Brain microvascular endothelial cell (primary cell): Measurements from ENCODE around the gene IQCH.

ENCODE experiments used
- DNase-seq: peaks from one replicate; pipeline ENCODE4 v3.0.0-alpha.2; 2020
- H3K27ac ChIP-seq: fragments of 250-450 bp; sonication (Bioruptor Pico); 2 replicates; pipeline ENCODE4 v1.5.1; 2020; ENCODE audit warnings: mild to moderate bottlenecking, moderate library complexity
- H3K27me3 ChIP-seq: fragments of 250-450 bp; sonication (Bioruptor Pico); replicated peaks from 2 replicates; pipeline ENCODE4 v1.5.1; 2020; ENCODE audit warnings: mild to moderate bottlenecking
- H3K36me3 ChIP-seq: fragments of 250-450 bp; sonication (Bioruptor Pico); replicated peaks from 2 replicates; pipeline ENCODE4 v1.5.1; 2020; ENCODE audit warnings: mild to moderate bottlenecking
- H3K4me3 ChIP-seq: 2 replicates; pipeline ENCODE4 v1.5.1; 2011; ENCODE audit warnings: low read depth, mild to moderate bottlenecking, control low read depth, low read length, moderate library complexity
- CTCF ChIP-seq: IDR thresholded peaks from 2 replicates; pipeline ENCODE4 v1.5.1; 2011; ENCODE audit warnings: low read depth, mild to moderate bottlenecking, moderate library complexity, low read length, control low read depth, inconsistent platforms; ENCODE audit errors: missing control alignments
- in situ Hi-C: cut with HindIII; loops from 2 replicates; pipeline ENCODE4 v1.10.0; 2017; ENCODE audit warnings: low sequenced_read_pairs, low pct_ligation_motif_present

Gene IQCH

GRCh38 chr15:67501177-67501835, 246.7 kb downstream of the IQCH start:
- H3K27ac ChIP-seq: no peak overlapping the region
- no peaks in the 10 kb centered on the region for H3K36me3 ChIP-seq
- no peaks in the 10 kb centered on the region for H3K27me3 ChIP-seq
- peak; percentile 37 for TF ChIP-seq CTCF
- no peak overlapping the region for H3K4me3 ChIP-seq
- DNase-seq: no peak
- in situ Hi-C loops: no loop called here

DNA sequence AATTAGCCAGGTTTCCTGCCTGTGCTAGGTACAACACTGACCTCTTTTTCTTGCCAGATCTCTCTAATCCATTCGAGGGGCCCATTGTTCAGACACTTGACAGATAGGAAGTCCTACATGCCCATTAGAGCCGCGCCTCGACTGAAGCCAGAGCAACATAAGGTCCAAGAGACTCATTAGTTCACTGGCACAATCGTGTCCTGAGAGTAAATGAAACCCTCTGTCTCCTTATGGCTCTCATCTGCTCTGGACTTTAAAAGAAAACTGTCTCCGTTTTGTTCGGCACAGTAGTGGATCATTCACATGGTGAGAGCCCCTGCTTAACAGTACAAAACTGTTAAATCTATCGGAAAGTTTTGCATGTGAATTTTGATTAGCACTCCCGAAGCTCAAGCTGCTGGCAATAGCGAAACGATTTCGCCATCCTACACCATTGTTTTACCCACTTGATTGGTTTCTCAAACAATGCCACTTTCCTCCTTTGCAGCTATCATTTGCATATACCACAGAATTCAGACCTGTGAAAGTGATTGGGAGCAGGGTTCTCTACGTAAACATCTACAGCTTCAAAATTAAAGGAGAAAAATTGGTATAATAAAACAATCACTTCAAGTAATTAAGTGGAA, 247.4 kb downstream of the IQCH start:
- in situ Hi-C loops: no loop called here
- Histone ChIP-seq H3K27ac (no peak overlapping the region), H3K4me3 (no peak overlapping the region), H3K36me3 (no peaks in the 10 kb centered on the region), H3K27me3 (no peaks in the 10 kb centered on the region)
- no peak for DNase-seq
- no peak for TF ChIP-seq CTCF

GRCh38 chr15:67504056-67504455, 249.5 kb downstream of the IQCH start:
- no peak overlapping the region for H3K27ac ChIP-seq
- DNase-seq: no peak
- no peak overlapping the region for H3K4me3 ChIP-seq
- no peaks in the 10 kb centered on the region for H3K27me3 ChIP-seq
- TF ChIP-seq CTCF: no peak
- H3K36me3 ChIP-seq: no peaks in the 10 kb centered on the region
- in situ Hi-C loops: no loop called here

DNA sequence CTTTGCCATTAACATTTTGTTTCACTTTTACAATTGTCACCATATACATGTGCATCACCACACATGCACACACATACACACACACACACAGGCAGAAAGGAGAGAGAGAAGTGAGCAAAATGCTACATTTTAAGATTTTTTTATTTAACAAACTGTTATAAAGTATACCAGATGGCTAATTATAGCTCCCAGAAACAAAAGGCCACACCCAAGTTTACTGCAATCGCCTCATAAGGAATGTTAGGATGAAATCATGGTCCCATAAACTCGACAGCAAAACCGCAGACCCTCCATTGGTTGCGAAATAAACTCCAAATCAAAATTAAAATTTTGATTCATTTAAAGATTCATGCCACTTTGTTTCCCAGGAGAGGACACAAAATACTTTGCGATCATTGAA, 250.2 kb downstream of the IQCH start:
- Histone ChIP-seq H3K27me3 (no peaks in the 10 kb centered on the region), H3K27ac (no peak overlapping the region), H3K4me3 (no peak overlapping the region), H3K36me3 (no peaks in the 10 kb centered on the region)
- TF ChIP-seq CTCF: no peak
- DNase-seq: no peak
- in situ Hi-C loops: no loop called here

DNA sequence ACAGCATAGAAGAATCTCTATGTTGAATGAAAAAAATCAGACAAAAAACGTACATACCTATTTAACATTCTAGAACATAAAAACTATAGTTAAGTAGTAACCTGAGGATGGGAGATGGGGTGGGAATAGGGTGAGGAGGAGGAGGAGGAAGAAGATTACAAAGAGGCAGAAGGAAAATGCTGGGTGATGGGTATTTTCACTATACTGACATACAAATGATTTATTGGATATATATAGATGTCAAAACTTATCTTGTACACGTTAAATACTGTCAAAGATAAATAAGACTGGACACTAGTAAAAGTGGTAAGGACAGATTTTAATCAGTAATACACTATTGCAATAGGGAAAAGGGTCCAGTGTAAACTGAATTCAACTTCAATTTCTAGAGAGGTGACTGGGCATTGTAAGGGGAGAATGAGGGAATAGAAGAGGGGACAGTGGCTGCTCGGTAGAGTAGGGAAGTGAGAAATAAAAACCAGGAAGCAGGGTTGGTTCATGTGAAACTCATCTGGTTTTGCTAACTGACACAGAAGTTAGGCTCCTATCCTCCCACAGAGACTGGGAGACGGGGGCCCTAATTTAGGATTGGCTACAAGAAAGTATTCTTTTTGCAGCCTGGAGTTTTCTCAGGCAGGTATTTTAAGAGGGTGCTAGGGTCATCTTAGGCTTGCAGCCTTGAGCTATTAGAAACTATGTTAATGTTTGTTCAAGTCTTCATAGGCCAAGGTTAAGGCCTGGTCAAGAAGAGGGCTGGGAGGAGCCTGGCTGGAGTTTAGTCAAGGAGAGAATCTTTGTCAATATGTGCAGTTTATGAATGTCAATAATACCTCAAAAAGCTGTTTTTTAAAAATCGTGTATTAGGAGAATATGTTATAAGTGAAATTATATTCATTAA, 251.3 kb downstream of the IQCH start:
- in situ Hi-C loops: no loop called here
- Histone ChIP-seq H3K36me3 (no peaks in the 10 kb centered on the region), H3K27ac (no peak overlapping the region), H3K27me3 (no peaks in the 10 kb centered on the region), H3K4me3 (no peak overlapping the region)
- TF ChIP-seq CTCF: no peak
- no peak for DNase-seq
